Measurements from ENCODE around the gene ITIH3.
A peak's percentile ranks its signal among the peaks of the same experiment; 100 is the strongest.

Gene ITIH3

DNA sequence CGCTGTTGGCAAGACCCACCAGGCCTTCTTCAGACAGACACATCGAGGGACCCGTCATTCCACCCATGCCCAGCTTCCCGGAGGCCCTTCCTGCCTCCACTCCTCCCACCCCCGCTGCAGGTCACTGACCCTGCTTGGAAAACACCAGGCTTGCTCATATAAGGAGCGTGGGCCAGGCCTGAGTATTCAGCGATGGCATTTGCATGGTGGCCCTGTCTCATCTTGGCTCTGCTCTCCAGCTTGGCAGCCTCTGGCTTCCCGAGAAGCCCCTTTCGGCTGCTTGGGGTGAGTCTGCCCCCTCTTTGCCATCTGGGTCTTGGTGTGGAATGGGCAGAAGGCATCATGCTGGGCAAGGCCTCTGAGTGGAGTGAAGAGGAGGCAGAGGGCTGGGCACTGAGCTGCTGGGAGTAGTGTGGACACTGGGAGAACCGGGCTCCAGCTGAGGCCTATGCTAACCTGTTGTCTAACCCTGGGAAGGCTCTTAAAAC, at the start of gene ITIH3:
TSS of gene ITIH3 (plus strand) at position 185 of the 488 bp plus-strand sequence. CDS start at position 193, 8 bp downstream.
- no peak for TF ChIP-seq ZFX (IDR thresholded peaks at IDR 0.05)
- TF ChIP-seq, protein P1, sequence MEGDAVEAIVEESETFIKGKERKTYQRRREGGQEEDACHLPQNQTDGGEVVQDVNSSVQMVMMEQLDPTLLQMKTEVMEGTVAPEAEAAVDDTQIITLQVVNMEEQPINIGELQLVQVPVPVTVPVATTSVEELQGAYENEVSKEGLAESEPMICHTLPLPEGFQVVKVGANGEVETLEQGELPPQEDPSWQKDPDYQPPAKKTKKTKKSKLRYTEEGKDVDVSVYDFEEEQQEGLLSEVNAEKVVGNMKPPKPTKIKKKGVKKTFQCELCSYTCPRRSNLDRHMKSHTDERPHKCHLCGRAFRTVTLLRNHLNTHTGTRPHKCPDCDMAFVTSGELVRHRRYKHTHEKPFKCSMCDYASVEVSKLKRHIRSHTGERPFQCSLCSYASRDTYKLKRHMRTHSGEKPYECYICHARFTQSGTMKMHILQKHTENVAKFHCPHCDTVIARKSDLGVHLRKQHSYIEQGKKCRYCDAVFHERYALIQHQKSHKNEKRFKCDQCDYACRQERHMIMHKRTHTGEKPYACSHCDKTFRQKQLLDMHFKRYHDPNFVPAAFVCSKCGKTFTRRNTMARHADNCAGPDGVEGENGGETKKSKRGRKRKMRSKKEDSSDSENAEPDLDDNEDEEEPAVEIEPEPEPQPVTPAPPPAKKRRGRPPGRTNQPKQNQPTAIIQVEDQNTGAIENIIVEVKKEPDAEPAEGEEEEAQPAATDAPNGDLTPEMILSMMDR (conservative IDR thresholded peaks at IDR 0.05): no peak
- H3K27ac ChIP-seq: no peak within 1 kb of the TSS

GRCh38 chr3:52752045-52752660, 42.4 kb upstream of the ITIH3 start:
- no peak overlapping the region for H3K27ac ChIP-seq
- TF ChIP-seq, protein P1 (conservative IDR thresholded peaks at IDR 0.05): no peak
- TF ChIP-seq ZFX (IDR thresholded peaks at IDR 0.05): no peak

- H3K27ac ChIP-seq: no peak overlapping the region
- TF ChIP-seq, protein P1 (conservative IDR thresholded peaks at IDR 0.05): no peak
- TF ChIP-seq ZFX (IDR thresholded peaks at IDR 0.05): no peak
These were observed 40.2 kb upstream of the ITIH3 start for GRCh38 chr3:52754373-52754772.

DNA sequence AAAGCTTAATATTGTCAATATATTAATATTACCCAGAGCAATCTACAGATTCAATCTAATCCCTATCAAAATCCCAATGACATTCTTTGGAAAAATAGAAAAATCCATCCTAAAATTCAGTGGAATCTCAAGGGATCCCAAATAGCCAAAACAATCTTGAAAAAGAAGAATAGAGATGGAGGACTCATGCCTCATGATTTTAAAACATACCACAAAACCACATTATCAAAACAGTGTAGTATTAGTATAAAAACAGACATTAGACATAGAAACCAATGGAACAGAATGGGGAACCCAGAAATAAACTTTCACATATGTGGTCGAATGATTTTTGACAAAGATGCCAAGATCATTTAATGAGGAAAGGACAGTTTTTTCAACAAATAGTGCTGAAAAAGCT, 38.5 kb upstream of the ITIH3 start:
- TF ChIP-seq ZFX (IDR thresholded peaks at IDR 0.05): no peak
- TF ChIP-seq, protein P1 (conservative IDR thresholded peaks at IDR 0.05): no peak
- no peak overlapping the region for H3K27ac ChIP-seq

- H3K27ac ChIP-seq: no peak overlapping the region
- no peak for TF ChIP-seq ZFX (IDR thresholded peaks at IDR 0.05)
- TF ChIP-seq, protein P1 (conservative IDR thresholded peaks at IDR 0.05): no peak
These were observed 31.1 kb upstream of the ITIH3 start for GRCh38 chr3:52763466-52763865.

DNA sequence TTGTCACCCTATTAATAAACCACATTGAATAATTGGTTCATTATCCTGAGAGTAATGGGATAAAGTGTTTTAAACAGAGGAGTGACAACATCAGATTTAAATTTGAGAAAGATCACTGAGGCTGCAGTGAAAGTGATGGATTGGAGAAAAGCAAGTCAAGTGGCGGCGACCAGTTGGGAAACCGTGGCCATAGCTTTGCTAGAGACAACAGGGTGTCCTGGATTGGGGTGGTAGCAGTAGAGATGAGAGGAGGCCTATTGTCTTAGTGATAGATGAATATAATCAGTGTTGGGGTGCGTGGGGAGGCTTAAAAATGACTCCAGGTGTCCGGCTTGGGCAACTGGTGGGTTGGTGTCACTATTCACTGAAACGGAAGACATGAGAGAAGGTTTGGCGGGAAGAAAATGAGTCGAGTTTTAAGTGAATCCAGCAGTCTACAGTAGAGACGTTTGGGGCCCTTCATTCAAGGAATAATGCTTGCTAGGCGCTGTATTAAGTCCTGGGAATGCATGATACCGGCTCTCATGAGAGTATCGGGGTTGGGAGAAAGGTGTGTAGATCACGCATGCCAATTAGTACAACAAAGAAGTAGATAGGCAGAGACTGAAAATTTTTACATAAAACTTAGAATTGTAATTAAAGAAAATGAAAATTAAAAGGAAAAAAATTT, 24.7 kb upstream of the ITIH3 start:
- no peak for TF ChIP-seq ZFX (IDR thresholded peaks at IDR 0.05)
- TF ChIP-seq, protein P1 (conservative IDR thresholded peaks at IDR 0.05): no peak
- peak overlapping the region; percentile 75 for H3K27ac ChIP-seq

Data from C4-2B (cell line).